Inflammatory macrophage (primary cell): ENCODE measurements around the gene PRKN.

ENCODE experiments used
- DNase-seq, 2 donors: peaks; one replicate each; pipeline ENCODE4 v3.0.0-alpha.2; 2020 to 2022

PRKN gene

GRCh38 chr6:162613310-162613709 lies 114.3 kb downstream of the PRKN start:
- no peak for DNase-seq

GRCh38 chr6:162612613-162613012 lies 115.0 kb downstream of the PRKN start:
- DNase-seq: no peak

GRCh38 chr6:162610351-162610750 lies 117.2 kb downstream of the PRKN start:
- DNase-seq: no peak

GRCh38 chr6:162605881-162606280 lies 121.7 kb downstream of the PRKN start:
- DNase-seq: no peak

- no peak for DNase-seq
These were observed 124.1 kb downstream of the PRKN start for GRCh38 chr6:162603231-162604015.

GRCh38 chr6:162602759-162603158 lies 124.8 kb downstream of the PRKN start:
- DNase-seq: no peak

GRCh38 chr6:162596676-162597075 lies 130.9 kb downstream of the PRKN start:
- no peak for DNase-seq

GRCh38 chr6:162591517-162591916 lies 136.0 kb downstream of the PRKN start:
- no peak for DNase-seq

GRCh38 chr6:162581988-162582780 lies 145.4 kb downstream of the PRKN start:
- no peak for DNase-seq

- DNase-seq: no peak
These were observed 146.9 kb downstream of the PRKN start for GRCh38 chr6:162580619-162581018.

- no peak for DNase-seq
These were observed 151.6 kb downstream of the PRKN start for GRCh38 chr6:162576016-162576415.

GRCh38 chr6:162572240-162572639 lies 155.3 kb downstream of the PRKN start:
- no peak for DNase-seq

- DNase-seq: no peak
These were observed 159.3 kb downstream of the PRKN start for GRCh38 chr6:162568266-162568665.

GRCh38 chr6:162562041-162562440 lies 165.5 kb downstream of the PRKN start:
- DNase-seq: no peak

- no peak for DNase-seq
These were observed 166.7 kb downstream of the PRKN start for GRCh38 chr6:162560891-162561290.

- DNase-seq: no peak
These were observed 173.0 kb downstream of the PRKN start for GRCh38 chr6:162554531-162554930.

GRCh38 chr6:162546905-162547304 lies 180.7 kb downstream of the PRKN start:
- DNase-seq: no peak

- no peak for DNase-seq
These were observed 184.3 kb downstream of the PRKN start for GRCh38 chr6:162543221-162543620.

GRCh38 chr6:162541019-162541601 lies 186.5 kb downstream of the PRKN start:
- no peak for DNase-seq

GRCh38 chr6:162539321-162539720 lies 188.2 kb downstream of the PRKN start:
- no peak for DNase-seq

GRCh38 chr6:162538643-162539064 lies 188.9 kb downstream of the PRKN start:
- no peak for DNase-seq

- DNase-seq: no peak
These were observed 194.6 kb downstream of the PRKN start for GRCh38 chr6:162533009-162533400.

GRCh38 chr6:162532283-162533008 lies 195.1 kb downstream of the PRKN start:
- DNase-seq: no peak
